GM18867 (cell line): ENCODE results near the gene XPNPEP1.
A peak's percentile ranks its signal among the peaks of the same experiment; 100 is the strongest.

ENCODE experiments used
- ATAC-seq: cut with Tn5 transposase; IDR thresholded peaks from one replicate; pipeline ENCODE4 v1.9.1; 2021; ENCODE audit warnings: mild to moderate bottlenecking, moderate library complexity; ENCODE audit not compliant: unreplicated experiment

The XPNPEP1 gene

GRCh38 chr10:109895848-109896247, 27.5 kb downstream of the XPNPEP1 start:
- no peak for ATAC-seq

- ATAC-seq = no peak
Measured at GRCh38 chr10:109895095-109895818, 28.1 kb downstream of the XPNPEP1 start.

GRCh38 chr10:109894516-109894915, 28.8 kb downstream of the XPNPEP1 start:
- no peak for ATAC-seq

- ATAC-seq = no peak
Measured at GRCh38 chr10:109893386-109893785, 29.9 kb downstream of the XPNPEP1 start.

- ATAC-seq = no peak
Measured at GRCh38 chr10:109892931-109893330, 30.4 kb downstream of the XPNPEP1 start.

- ATAC-seq = no peak
Measured at GRCh38 chr10:109892117-109892516, 31.2 kb downstream of the XPNPEP1 start.

- no peak for ATAC-seq
Measured at GRCh38 chr10:109891105-109891504, 32.2 kb downstream of the XPNPEP1 start.

- ATAC-seq = no peak
Measured at GRCh38 chr10:109889867-109890266, 33.4 kb downstream of the XPNPEP1 start.

- no peak for ATAC-seq
Measured at GRCh38 chr10:109887776-109888175, 35.5 kb downstream of the XPNPEP1 start.

- ATAC-seq = no peak
Measured at GRCh38 chr10:109887243-109887642, 36.1 kb downstream of the XPNPEP1 start.

- ATAC-seq = no peak
Measured at GRCh38 chr10:109886781-109887140, 36.5 kb downstream of the XPNPEP1 start.

- no peak for ATAC-seq
Measured at GRCh38 chr10:109886037-109886780, 37.1 kb downstream of the XPNPEP1 start.

- peak; percentile 71 for ATAC-seq
Measured at GRCh38 chr10:109883859-109884771, 39.2 kb downstream of the XPNPEP1 start.

GRCh38 chr10:109882251-109883057, 40.9 kb downstream of the XPNPEP1 start:
- ATAC-seq = no peak

GRCh38 chr10:109881769-109882057, 41.6 kb downstream of the XPNPEP1 start:
- ATAC-seq = no peak

- ATAC-seq = peak; percentile 41
Measured at GRCh38 chr10:109880886-109881768, 42.2 kb downstream of the XPNPEP1 start.

- no peak for ATAC-seq
Measured at GRCh38 chr10:109877546-109877945, 45.8 kb downstream of the XPNPEP1 start.

GRCh38 chr10:109875828-109876821, 47.2 kb downstream of the XPNPEP1 start:
- no peak for ATAC-seq

GRCh38 chr10:109875151-109875568, 48.2 kb downstream of the XPNPEP1 start:
- no peak for ATAC-seq
